PFSK-1 (cell line): ENCODE data around the gene CACNG1.

Source experiments
- FOXP2 ChIP-seq: optimal IDR thresholded peaks from 2 replicates; pipeline ENCODE3; 2011; ENCODE audit warnings: borderline replicate concordance, control low read depth, inconsistent platforms; ENCODE audit not compliant: insufficient read depth; ENCODE audit errors: extremely low read length, extremely low read depth
- POLR2AphosphoS5 ChIP-seq: IDR thresholded peaks from 2 replicates; pipeline ENCODE4 v1.6.1; 2012; ENCODE audit warnings: low read depth, mild to moderate bottlenecking, control low read depth, low read length, moderate library complexity
- SIN3A ChIP-seq: IDR thresholded peaks from 2 replicates; pipeline ENCODE4 v1.6.1; 2012; ENCODE audit warnings: mild to moderate bottlenecking, low read length, moderate library complexity, borderline replicate concordance; ENCODE audit not compliant: insufficient read depth
- TAF1 ChIP-seq: IDR thresholded peaks from 2 replicates; pipeline ENCODE4 v1.6.1; 2012; ENCODE audit warnings: low read length, control low read depth, borderline replicate concordance; ENCODE audit not compliant: insufficient read depth
- TF ChIP-seq, protein P1 (sequence below), 2 experiments: IDR thresholded peaks; 2 replicates each; pipeline versions ENCODE4 v1.6.1 to v1.8.0; 2011 to 2012; ENCODE audit warnings: low read depth in 2 of 2, low read length in 2 of 2, control low read depth in 1 of 2, inconsistent platforms in 1 of 2, mild to moderate bottlenecking in 1 of 2, moderate library complexity in 1 of 2; ENCODE audit not compliant: insufficient read depth in 1 of 2

DNA sequence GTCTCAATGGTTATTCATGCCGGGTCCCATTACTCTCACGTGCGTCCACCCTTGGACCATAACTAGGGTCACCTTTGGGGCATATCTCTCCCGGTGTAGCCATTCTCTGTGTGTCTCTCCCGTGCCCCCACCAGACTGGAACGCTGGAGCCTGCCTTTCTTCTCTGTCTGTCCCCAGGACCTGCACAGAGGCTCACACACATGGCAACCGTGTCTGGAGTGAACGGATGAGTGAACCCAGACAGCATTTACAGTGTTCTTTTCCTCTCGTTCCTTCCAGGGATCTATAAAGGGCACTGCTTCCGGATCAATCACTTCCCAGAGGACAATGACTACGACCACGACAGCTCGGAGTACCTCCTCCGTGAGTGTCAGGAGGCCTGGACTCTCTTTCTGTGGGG lies 26.4 kb upstream of the CACNG1 start:
- TF ChIP-seq POLR2AphosphoS5 (no peak), FOXP2 (no peak), SIN3A (no peak), TAF1 (no peak)
- TF ChIP-seq, protein P1, sequence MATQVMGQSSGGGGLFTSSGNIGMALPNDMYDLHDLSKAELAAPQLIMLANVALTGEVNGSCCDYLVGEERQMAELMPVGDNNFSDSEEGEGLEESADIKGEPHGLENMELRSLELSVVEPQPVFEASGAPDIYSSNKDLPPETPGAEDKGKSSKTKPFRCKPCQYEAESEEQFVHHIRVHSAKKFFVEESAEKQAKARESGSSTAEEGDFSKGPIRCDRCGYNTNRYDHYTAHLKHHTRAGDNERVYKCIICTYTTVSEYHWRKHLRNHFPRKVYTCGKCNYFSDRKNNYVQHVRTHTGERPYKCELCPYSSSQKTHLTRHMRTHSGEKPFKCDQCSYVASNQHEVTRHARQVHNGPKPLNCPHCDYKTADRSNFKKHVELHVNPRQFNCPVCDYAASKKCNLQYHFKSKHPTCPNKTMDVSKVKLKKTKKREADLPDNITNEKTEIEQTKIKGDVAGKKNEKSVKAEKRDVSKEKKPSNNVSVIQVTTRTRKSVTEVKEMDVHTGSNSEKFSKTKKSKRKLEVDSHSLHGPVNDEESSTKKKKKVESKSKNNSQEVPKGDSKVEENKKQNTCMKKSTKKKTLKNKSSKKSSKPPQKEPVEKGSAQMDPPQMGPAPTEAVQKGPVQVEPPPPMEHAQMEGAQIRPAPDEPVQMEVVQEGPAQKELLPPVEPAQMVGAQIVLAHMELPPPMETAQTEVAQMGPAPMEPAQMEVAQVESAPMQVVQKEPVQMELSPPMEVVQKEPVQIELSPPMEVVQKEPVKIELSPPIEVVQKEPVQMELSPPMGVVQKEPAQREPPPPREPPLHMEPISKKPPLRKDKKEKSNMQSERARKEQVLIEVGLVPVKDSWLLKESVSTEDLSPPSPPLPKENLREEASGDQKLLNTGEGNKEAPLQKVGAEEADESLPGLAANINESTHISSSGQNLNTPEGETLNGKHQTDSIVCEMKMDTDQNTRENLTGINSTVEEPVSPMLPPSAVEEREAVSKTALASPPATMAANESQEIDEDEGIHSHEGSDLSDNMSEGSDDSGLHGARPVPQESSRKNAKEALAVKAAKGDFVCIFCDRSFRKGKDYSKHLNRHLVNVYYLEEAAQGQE (IDR thresholded peaks at IDR 0.05; ENCODE audit: insufficient read depth in 1 of 2, low read depth in 2 of 2, low read length in 2 of 2) = no peak
